NCI-H510A treated with DMSO at 0.1 percent for 48 hours (cell line): ENCODE measurements around the gene NRDC.
"Not testable (repeated sequence)": the region's sequence is repeated elsewhere in the genome, so short reads cannot be mapped to it uniquely, and the experiment has no call there.

Experiments used
- DNase-seq: peaks from one replicate; lab custom pipeline; 2025; lab: John Stamatoyannopoulos, UW

Gene NRDC

DNA sequence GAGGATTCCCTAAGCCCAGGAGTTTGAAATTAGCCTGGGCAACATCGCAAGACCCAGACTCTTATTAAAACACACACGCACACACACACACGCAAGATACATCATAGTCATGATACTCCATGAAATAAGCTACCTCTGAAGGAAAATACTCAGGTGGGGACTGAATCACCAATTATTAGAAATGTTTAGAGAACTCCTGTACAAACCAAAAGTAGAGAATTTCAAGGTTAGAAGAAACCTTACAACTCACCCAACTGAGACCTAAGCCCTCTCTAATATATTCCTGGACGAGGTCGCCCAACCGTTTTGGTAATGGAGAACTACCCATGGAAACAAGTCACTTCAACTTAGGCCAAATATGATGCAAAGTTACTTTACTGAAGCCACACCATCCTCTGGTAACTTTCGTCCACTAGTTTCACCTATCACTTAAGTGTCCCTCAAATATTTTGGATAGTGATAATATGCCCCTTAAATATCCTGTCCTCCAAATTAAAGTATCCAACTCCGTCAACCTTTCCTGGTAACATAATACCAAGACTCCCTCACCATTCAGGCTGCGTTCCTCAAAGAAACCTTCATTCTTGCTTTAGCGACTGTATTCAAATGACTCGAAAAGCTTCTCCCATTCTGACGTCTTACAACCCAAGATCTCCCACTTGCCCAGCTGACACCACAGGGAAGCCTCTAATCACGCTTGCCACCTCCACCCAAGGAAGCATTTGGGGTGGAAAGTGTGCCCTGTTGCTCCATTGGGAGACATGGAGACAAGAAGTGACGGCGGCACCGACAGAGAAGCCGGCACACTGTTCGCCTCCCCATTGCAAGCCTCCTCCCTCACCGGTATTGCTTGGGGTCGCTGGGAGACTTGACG is 856 bp downstream of the NRDC start:
- no peak for DNase-seq

- no peak for DNase-seq
Observed at GRCh38 chr1:51875836-51876235, 2.7 kb downstream of the NRDC start.

- DNase-seq, result no peak
Observed at GRCh38 chr1:51875291-51875772, 3.2 kb downstream of the NRDC start.

GRCh38 chr1:51873270-51873669 is 5.3 kb downstream of the NRDC start:
- DNase-seq, result not testable (repeated sequence)

DNA sequence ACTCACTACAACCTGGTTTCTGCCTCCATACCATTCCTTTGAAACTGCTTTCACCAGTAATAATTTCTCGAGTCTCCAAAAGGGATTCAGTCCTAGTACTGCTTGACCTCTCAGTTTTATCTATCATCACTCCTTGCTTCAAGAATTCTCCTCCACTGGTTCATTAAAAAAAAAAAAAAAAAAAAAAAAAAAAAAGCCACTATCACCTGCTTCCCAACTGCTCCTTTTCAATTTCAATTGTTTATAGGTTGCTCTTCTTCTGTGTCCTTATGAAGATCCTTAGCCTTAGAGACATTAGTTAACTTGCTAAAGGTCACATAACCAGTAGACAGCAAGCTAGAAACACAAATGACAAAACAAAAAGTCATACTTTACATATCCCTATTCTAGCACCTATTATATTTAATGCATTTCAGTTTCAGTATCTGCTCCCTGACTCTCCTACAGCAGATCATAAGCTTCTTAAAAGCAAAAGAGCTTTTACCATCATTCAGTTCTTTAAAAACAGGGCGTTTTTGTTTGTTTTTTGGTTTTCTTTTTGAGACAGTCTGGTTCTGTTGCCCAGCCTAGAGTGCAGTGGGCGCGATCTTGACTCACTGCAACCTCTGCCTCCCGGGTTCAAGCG is 7.1 kb downstream of the NRDC start:
- no peak for DNase-seq

- DNase-seq, result no peak
Observed at GRCh38 chr1:51870603-51871350, 7.8 kb downstream of the NRDC start.

DNA sequence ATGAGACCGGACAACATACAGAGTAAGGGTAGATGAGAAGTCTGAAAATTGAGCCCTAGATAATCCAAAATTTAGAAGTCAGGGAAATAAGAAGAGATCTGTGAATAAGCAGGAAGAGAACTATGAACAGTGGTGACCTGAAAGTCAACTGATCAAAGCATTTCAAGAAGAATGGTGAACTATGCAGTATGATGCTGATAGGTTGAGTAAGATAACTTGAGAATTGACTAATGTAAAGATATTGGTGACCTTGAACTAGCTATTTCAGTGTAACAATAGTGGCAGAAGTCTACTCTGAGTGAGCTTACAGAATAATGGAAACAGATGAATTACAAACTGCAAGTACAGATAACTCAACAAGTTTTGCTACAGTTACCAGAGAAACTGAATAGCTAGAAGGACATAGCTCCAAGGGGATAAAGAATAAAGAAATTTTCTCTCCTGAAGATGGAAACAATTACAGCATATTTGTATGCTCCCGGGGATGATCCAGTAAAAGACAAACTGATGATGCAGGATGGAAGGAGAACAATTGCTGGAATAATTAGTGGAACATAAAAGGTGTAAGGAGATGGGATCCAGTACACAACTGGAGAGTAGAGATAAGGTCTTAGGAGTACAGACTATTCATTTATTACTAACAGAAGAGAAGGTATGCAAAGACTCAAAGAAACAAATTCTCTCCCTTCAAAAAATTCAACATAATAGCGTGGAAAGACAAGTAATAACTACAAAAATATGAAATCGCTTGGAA is 10.9 kb downstream of the NRDC start:
- no peak for DNase-seq

GRCh38 chr1:51863384-51863783 is 15.1 kb downstream of the NRDC start:
- DNase-seq, result no peak

- no peak for DNase-seq
Observed at GRCh38 chr1:51861669-51862068, 16.9 kb downstream of the NRDC start.

- no peak for DNase-seq
Observed at GRCh38 chr1:51859735-51860134, 18.8 kb downstream of the NRDC start.

DNA sequence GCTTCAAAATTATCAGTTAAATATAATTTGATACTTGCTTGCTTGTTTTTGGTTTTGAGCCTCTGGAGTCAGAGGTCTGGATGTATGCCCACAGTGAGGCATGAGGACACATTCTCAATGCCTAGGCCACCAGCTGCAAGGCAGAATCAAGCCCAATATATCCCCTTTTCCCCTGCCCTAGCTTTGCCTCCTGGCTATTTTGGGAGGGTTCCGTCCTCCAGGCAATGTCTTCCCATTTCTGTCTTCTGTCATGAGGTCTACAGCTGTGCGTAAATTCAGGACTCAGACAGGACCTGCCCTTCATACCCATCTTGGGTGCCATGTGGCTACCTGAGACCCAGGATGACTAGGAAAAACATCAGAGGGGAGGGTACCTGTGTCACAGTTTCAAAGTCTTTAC is 19.2 kb downstream of the NRDC start:
- no peak for DNase-seq

GRCh38 chr1:51858892-51859291 is 19.6 kb downstream of the NRDC start:
- DNase-seq, result no peak

DNA sequence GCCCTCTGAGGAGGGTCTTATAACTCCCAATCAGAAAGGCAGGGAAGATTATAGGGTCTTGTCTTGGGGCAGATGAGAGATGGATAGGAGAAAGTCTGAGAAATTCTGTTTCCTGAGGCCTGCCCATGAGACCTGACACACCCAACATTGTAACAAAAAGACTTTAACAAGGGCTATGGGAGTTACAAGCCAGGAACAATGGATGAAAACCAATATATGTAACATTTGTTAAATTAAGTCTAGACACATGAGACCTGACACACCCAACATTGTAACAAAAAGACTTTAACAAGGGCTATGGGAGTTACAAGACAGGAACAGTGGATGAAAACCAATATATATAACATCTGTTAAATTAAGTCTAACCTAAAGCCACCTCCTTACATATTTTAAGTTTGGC is 21.8 kb downstream of the NRDC start:
- no peak for DNase-seq

DNA sequence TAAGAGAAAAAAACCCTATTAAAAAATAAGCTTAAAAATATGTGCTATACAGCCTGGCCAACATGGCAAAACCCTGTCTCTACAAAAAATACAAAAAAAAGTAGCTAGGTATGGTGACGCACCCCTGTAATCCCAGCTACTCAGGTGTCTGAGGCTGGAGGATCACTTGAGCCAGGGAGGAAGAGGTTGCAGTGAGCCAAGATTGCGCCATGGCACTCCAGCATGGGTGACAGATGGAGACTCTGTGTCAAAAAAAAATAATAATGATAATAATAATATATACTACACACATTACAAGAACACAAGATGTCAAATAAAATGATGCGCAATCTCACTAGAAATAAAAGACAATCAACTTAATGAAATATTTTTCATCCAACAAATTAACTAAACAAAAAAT is 22.9 kb downstream of the NRDC start:
- DNase-seq, result no peak

DNA sequence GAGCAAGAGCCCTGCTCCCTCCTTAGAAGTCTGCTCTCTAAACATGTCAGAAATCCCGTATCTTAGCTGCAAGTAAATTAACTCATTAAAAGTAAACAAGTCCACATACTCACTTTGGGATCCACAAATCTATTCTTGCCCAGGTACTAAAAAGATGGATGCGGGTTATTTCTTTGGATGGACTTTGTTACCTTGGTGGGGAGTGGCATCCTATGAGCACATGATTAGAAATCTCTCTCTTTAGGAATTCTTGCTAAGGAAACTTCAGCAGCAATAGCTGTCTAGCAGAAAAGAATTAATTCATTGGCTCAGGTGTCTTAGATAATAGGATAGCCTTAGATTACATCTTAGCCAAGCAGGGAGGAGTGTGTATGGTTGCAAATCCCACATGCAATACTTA is 25.2 kb downstream of the NRDC start:
- no peak for DNase-seq

GRCh38 chr1:51851882-51852396 is 26.6 kb downstream of the NRDC start:
- no peak for DNase-seq

DNA sequence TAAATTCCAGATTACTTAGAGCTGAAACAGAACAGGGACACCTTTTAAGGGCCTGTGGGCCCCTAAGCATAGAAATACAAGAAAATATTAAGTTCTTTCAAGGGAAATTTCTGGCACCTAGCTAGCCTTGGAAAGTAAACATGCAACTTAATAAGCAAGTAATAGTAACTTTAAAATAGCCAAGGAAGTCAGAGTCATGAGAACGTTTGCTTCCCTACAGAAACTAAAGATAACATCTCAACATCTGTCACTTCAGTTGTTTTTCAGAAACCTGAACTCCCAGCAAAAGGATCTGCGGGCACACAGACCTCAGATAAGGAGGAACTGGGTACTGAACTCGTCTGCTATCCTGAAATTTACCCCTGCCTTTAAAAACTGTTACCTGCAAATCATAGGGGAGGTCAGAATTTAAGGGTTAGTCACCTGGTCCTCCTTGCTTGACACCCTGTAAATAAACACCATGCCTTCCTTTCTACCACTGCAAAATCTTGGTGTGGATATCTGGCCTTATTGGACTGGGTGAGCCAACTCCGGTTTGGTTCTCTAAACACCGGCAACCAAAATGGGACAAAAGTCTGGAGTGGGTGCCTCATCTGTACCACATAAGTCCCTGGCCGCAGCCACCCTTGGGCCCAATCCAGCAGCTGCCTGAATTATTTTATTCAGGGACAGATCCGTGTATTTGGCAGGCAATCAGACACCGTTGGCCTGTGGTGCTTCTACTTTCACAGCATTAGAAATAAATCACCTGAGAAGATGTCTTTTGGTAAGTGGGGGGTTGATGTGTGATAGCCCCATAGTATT is 27.9 kb downstream of the NRDC start:
- no peak for DNase-seq

GRCh38 chr1:51847294-51847920 is 31.1 kb downstream of the NRDC start:
- DNase-seq, result no peak

- DNase-seq, result no peak
Observed at GRCh38 chr1:51843948-51844347, 34.6 kb downstream of the NRDC start.

- DNase-seq, result no peak
Observed at GRCh38 chr1:51842261-51842660, 36.3 kb downstream of the NRDC start.
